DMS53 (cell line): ENCODE measurements around the gene KRT16.
"Not testable (repeated sequence)": the region's sequence is repeated elsewhere in the genome, so short reads cannot be mapped to it uniquely, and the experiment has no call there.

Experiments
- DNase-seq: peaks from one replicate; lab custom pipeline; 2025; lab: John Stamatoyannopoulos, UW

The KRT16 gene

GRCh38 chr17:41614767-41615166 lies 2.2 kb upstream of the KRT16 start:
- DNase-seq: not testable (repeated sequence)

- DNase-seq: no peak
Measured at GRCh38 chr17:41614098-41614497, 1.5 kb upstream of the KRT16 start.

- no peak for DNase-seq
Measured at GRCh38 chr17:41613277-41614082, 913 bp upstream of the KRT16 start.

GRCh38 chr17:41610965-41611640 lies 1.5 kb downstream of the KRT16 start:
- no peak for DNase-seq

- DNase-seq: peak; percentile 31
Measured at GRCh38 chr17:41610061-41610517, 2.5 kb downstream of the KRT16 start.

GRCh38 chr17:41606930-41607329 lies 5.6 kb downstream of the KRT16 start:
- DNase-seq: not testable (repeated sequence)

- no peak for DNase-seq
Measured at GRCh38 chr17:41602524-41602923, 10.0 kb downstream of the KRT16 start.

GRCh38 chr17:41600318-41600717 lies 12.2 kb downstream of the KRT16 start:
- no peak for DNase-seq

GRCh38 chr17:41599680-41600079 lies 12.9 kb downstream of the KRT16 start:
- DNase-seq: no peak

- DNase-seq: no peak
Measured at GRCh38 chr17:41595585-41595984, 17.0 kb downstream of the KRT16 start.

GRCh38 chr17:41594363-41594915 lies 18.1 kb downstream of the KRT16 start:
- no peak for DNase-seq

GRCh38 chr17:41593306-41593981 lies 19.1 kb downstream of the KRT16 start:
- no peak for DNase-seq

- no peak for DNase-seq
Measured at GRCh38 chr17:41592601-41593305, 19.8 kb downstream of the KRT16 start.

GRCh38 chr17:41589301-41589700 lies 23.3 kb downstream of the KRT16 start:
- no peak for DNase-seq

- DNase-seq: no peak
Measured at GRCh38 chr17:41588126-41588810, 24.3 kb downstream of the KRT16 start.

- DNase-seq: no peak
Measured at GRCh38 chr17:41586863-41587495, 25.6 kb downstream of the KRT16 start, which contains the start of gene KRT14. KRT14 (minus strand) TSS chr17:41586895; CDS start chr17:41586834, 61 bp downstream.

- no peak for DNase-seq
Measured at GRCh38 chr17:41585301-41586056, 27.1 kb downstream of the KRT16 start.

GRCh38 chr17:41584331-41584927 lies 28.1 kb downstream of the KRT16 start:
- not testable (repeated sequence) for DNase-seq
